ENCODE measurements around the gene FAM107B. TPM values are rescaled to one million over a fixed set of nuclear protein-coding genes. Genes with fewer than 3 reads are reported as not detected.

FAM107B gene
- total RNA-seq, 1 donor from 2014 or later = 99.4 TPM

- Mint-ChIP-seq H3K9me3 (no peaks in the 10 kb centered on the region), H3K27me3 (ENCODE audit: low read depth) (no peaks in the 10 kb centered on the region), H3K27ac (no peak overlapping the region), H3K4me1 (ENCODE audit: low read depth) (peaks cover 54% of the 10 kb centered on the region), H3K4me3 (ENCODE audit: low read depth) (no peak overlapping the region), H3K36me3 (ENCODE audit: low read depth) (peaks cover 84% of the 10 kb centered on the region)
- DNase-seq (ENCODE audit: low spot score) = no peak
- intact Hi-C loops (cut with micrococcal nuclease) = loop anchor here (5.0 to 10.0 kb wide), 2 partner anchors 301 to 418 kb away; partner anchors contain the start of genes CDNF, DCLRE1C, HSPA14 and MEIG1
These were observed 238.2 kb downstream of the FAM107B start for GRCh38 chr10:14536241-14537213.

- H3K9me3 Mint-ChIP-seq = no peaks in the 10 kb centered on the region
- H3K36me3 Mint-ChIP-seq (ENCODE audit: low read depth) = peaks cover 81% of the 10 kb centered on the region
- intact Hi-C loops (cut with micrococcal nuclease) = loop anchor here (5.0 to 10.0 kb wide), 2 partner anchors 302 to 419 kb away; partner anchors contain the start of genes CDNF, DCLRE1C, HSPA14 and MEIG1
- DNase-seq (ENCODE audit: low spot score) = no peak
- peaks cover 53% of the 10 kb centered on the region for H3K4me1 Mint-ChIP-seq (ENCODE audit: low read depth)
- peak overlapping the region; percentile 44 for H3K27ac Mint-ChIP-seq
- H3K27me3 Mint-ChIP-seq (ENCODE audit: low read depth) = no peaks in the 10 kb centered on the region
- H3K4me3 Mint-ChIP-seq (ENCODE audit: low read depth) = no peak overlapping the region
These were observed 239.1 kb downstream of the FAM107B start for GRCh38 chr10:14535457-14536130.

DNA sequence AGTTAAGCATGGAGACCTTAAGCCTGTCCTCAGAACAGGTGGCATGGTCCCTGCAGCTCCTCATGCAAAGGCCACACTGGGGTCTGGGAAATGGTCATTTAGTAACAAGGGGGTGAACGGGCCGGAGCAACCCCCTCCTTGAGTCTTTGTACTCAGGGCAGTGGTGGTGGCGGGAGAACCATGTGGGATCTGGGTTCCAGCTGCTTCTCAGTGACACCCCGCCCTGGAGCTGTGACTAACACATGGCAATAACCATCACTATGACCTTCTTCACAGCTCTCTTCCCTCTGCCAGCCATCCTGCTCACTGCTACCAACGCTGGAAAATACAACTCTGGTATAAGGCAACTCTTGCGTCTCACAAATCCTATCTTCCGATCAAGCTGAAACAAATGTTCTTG lies 240.5 kb downstream of the FAM107B start:
- Mint-ChIP-seq H3K27ac (peak overlapping the region; percentile 25), H3K36me3 (ENCODE audit: low read depth) (peaks cover 86% of the 10 kb centered on the region), H3K9me3 (no peaks in the 10 kb centered on the region), H3K27me3 (ENCODE audit: low read depth) (no peaks in the 10 kb centered on the region), H3K4me3 (ENCODE audit: low read depth) (no peak overlapping the region), H3K4me1 (ENCODE audit: low read depth) (peaks cover 56% of the 10 kb centered on the region)
- DNase-seq (ENCODE audit: low spot score) = no peak
- intact Hi-C loops (cut with micrococcal nuclease) = loop anchor here (10.0 kb wide), 1 partner anchor 421 kb away; the partner anchor contains the start of genes DCLRE1C and MEIG1

GRCh38 chr10:14533295-14533694 lies 241.4 kb downstream of the FAM107B start:
- H3K27me3 Mint-ChIP-seq (ENCODE audit: low read depth) = no peaks in the 10 kb centered on the region
- no peak for DNase-seq (ENCODE audit: low spot score)
- H3K4me3 Mint-ChIP-seq (ENCODE audit: low read depth) = no peak overlapping the region
- no peak overlapping the region for H3K27ac Mint-ChIP-seq
- H3K9me3 Mint-ChIP-seq = no peaks in the 10 kb centered on the region
- peaks cover 86% of the 10 kb centered on the region for H3K36me3 Mint-ChIP-seq (ENCODE audit: low read depth)
- intact Hi-C loops (cut with micrococcal nuclease) = loop anchor here (10.0 kb wide), 1 partner anchor 422 kb away; the partner anchor contains the start of genes DCLRE1C and MEIG1
- H3K4me1 Mint-ChIP-seq (ENCODE audit: low read depth) = peaks cover 64% of the 10 kb centered on the region

DNA sequence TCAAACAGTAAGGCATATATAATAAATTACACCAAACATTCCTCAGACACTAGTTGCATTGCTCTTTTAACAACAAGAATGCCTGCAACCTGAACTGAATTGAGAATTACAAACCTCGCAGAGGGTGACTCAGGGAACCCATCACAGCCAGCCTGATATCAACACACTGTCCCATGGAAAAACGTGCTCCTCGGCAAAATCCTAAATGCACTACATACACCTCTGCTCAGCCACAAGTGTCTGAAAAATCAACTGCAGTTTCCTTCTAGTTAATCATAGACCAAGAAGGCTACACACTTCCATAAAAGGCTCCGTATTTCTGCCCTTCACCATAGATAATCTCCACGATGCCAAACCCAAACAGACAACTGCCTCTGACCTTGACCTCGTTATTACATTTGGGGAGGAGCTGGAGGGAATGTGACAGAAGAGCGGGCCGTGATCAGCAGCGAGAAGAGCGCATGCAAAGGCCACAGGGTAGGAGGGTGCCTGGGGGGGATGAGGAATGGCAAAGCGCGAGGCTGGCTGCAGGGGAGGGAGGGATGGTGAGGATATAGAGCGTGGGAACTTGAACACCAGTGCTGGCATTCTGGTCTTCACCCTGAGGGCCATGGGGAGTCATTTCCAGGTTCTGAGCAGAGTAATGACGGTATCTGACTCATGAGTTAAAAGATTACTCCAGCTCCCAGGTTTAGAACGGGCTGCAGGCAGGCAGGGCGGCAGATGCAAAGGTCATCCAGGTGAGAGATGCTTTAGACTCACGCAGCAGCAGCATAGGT lies 242.0 kb downstream of the FAM107B start:
- Mint-ChIP-seq H3K4me3 (ENCODE audit: low read depth) (no peak overlapping the region), H3K36me3 (ENCODE audit: low read depth) (peaks cover 91% of the 10 kb centered on the region), H3K27ac (peak overlapping the region; percentile 26), H3K4me1 (ENCODE audit: low read depth) (peaks cover 68% of the 10 kb centered on the region), H3K27me3 (ENCODE audit: low read depth) (no peaks in the 10 kb centered on the region), H3K9me3 (no peaks in the 10 kb centered on the region)
- no peak for DNase-seq (ENCODE audit: low spot score)
- intact Hi-C loops (cut with micrococcal nuclease) = loop anchor here (10.0 kb wide), 1 partner anchor 422 kb away; the partner anchor contains the start of genes DCLRE1C and MEIG1

DNA sequence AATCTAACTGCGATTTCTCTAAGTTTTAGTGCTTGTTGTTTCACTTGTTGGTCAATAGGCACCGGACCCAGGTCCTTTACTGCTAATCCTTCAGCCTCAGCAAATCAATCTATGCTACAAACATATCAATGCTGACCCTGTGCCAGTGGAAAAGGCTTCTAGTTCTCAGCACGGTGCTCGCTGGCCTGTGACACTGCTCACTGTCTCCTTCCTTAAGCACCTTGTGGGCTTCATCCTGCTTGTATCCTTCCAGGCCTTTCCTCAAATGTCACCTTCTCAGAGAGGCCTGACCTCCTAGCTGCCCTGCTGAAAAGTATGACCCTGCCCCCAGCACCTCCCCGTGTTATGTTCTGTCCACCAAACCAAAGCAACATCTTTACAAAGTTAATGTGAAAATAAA lies 242.7 kb downstream of the FAM107B start:
- peaks cover 69% of the 10 kb centered on the region for H3K4me1 Mint-ChIP-seq (ENCODE audit: low read depth)
- no peaks in the 10 kb centered on the region for H3K9me3 Mint-ChIP-seq
- H3K4me3 Mint-ChIP-seq (ENCODE audit: low read depth) = no peak overlapping the region

DNA sequence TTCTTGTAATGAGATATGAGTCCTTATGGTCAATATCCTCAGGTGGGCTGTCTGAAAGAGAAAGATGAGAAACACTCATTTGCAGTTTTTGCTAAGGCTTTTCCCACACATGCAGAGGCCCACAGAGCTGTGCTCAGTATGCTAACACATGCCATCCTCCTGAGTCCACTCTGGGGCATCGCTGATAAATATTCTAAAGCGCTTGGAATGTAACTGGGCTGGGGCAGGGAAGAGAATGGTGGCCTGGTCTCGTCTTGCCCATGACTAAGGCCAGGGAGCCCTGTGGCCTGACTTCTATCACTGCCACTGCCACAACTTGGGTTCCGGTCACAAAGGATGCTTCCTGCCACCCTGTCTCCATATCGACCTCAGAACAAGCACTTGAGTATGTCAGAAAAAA lies 244.2 kb downstream of the FAM107B start:
- H3K4me1 Mint-ChIP-seq (ENCODE audit: low read depth) = peaks cover 71% of the 10 kb centered on the region
- no peaks in the 10 kb centered on the region for H3K9me3 Mint-ChIP-seq
- H3K27ac Mint-ChIP-seq = peak overlapping the region; percentile 36
- no peak for DNase-seq (ENCODE audit: low spot score)
- peaks cover 90% of the 10 kb centered on the region for H3K36me3 Mint-ChIP-seq (ENCODE audit: low read depth)
- no peaks in the 10 kb centered on the region for H3K27me3 Mint-ChIP-seq (ENCODE audit: low read depth)
- no peak overlapping the region for H3K4me3 Mint-ChIP-seq (ENCODE audit: low read depth)
- intact Hi-C loops (cut with micrococcal nuclease) = loop anchor here (10.0 kb wide), 1 partner anchor 424 kb away; the partner anchor contains the start of genes DCLRE1C and MEIG1

More for the DNA sequence above, 242.7 kb downstream of the FAM107B start:
- Mint-ChIP-seq H3K36me3 (ENCODE audit: low read depth) (peaks cover 92% of the 10 kb centered on the region), H3K27ac (peak overlapping the region; percentile 53), H3K27me3 (ENCODE audit: low read depth) (no peaks in the 10 kb centered on the region)
- intact Hi-C loops (cut with micrococcal nuclease) = loop anchor here (10.0 kb wide), 1 partner anchor 423 kb away; the partner anchor contains the start of genes DCLRE1C and MEIG1
- DNase-seq (ENCODE audit: low spot score) = no peak

- intact Hi-C loops (cut with micrococcal nuclease) = no loop called here
- no peaks in the 10 kb centered on the region for H3K9me3 Mint-ChIP-seq
- H3K36me3 Mint-ChIP-seq (ENCODE audit: low read depth) = peaks cover 88% of the 10 kb centered on the region
- no peak for DNase-seq (ENCODE audit: low spot score)
- H3K4me1 Mint-ChIP-seq (ENCODE audit: low read depth) = peaks cover 71% of the 10 kb centered on the region
- H3K27me3 Mint-ChIP-seq (ENCODE audit: low read depth) = no peaks in the 10 kb centered on the region
- no peak overlapping the region for H3K4me3 Mint-ChIP-seq (ENCODE audit: low read depth)
- no peak overlapping the region for H3K27ac Mint-ChIP-seq
These were observed 245.3 kb downstream of the FAM107B start for GRCh38 chr10:14529351-14529750.

- H3K27ac Mint-ChIP-seq = peak overlapping the region; percentile 73
- peaks cover 68% of the 10 kb centered on the region for H3K4me1 Mint-ChIP-seq (ENCODE audit: low read depth)
- peak overlapping the region; percentile 45 for H3K4me3 Mint-ChIP-seq (ENCODE audit: low read depth)
- no peaks in the 10 kb centered on the region for H3K9me3 Mint-ChIP-seq
- intact Hi-C loops (cut with micrococcal nuclease) = no loop called here
- DNase-seq (ENCODE audit: low spot score) = no peak
- peaks cover 82% of the 10 kb centered on the region for H3K36me3 Mint-ChIP-seq (ENCODE audit: low read depth)
- H3K27me3 Mint-ChIP-seq (ENCODE audit: low read depth) = no peaks in the 10 kb centered on the region
These were observed 246.2 kb downstream of the FAM107B start for GRCh38 chr10:14528450-14528849.

- Mint-ChIP-seq H3K36me3 (ENCODE audit: low read depth) (peaks cover 82% of the 10 kb centered on the region), H3K27ac (no peak overlapping the region), H3K4me1 (ENCODE audit: low read depth) (peaks cover 68% of the 10 kb centered on the region), H3K9me3 (no peaks in the 10 kb centered on the region), H3K27me3 (ENCODE audit: low read depth) (no peaks in the 10 kb centered on the region), H3K4me3 (ENCODE audit: low read depth) (no peak overlapping the region)
- DNase-seq (ENCODE audit: low spot score) = no peak
- intact Hi-C loops (cut with micrococcal nuclease) = no loop called here
These were observed 246.8 kb downstream of the FAM107B start for GRCh38 chr10:14527915-14528314.

- peaks cover 62% of the 10 kb centered on the region for H3K4me1 Mint-ChIP-seq (ENCODE audit: low read depth)
- no peaks in the 10 kb centered on the region for H3K9me3 Mint-ChIP-seq
- DNase-seq (ENCODE audit: low spot score) = no peak
- H3K27me3 Mint-ChIP-seq (ENCODE audit: low read depth) = no peaks in the 10 kb centered on the region
- peak overlapping the region; percentile 3 for H3K4me3 Mint-ChIP-seq (ENCODE audit: low read depth)
- peaks cover 80% of the 10 kb centered on the region for H3K36me3 Mint-ChIP-seq (ENCODE audit: low read depth)
- H3K27ac Mint-ChIP-seq = peak overlapping the region; percentile 63
- intact Hi-C loops (cut with micrococcal nuclease) = no loop called here
These were observed 247.4 kb downstream of the FAM107B start for GRCh38 chr10:14527134-14527844.
